HepG2 (cell line): ENCODE data around the gene ABHD17A. TPM values are rescaled to one million over a fixed set of nuclear protein-coding genes. Genes with fewer than 3 reads are reported as not detected.

Experiments used
- CENPT ChIP-seq: sonication (generic); formaldehyde crosslinking; IDR thresholded peaks from 2 replicates; pipeline ENCODE4 v1.8.0; 2022; ENCODE audit warnings: low read depth, mild to moderate bottlenecking, moderate library complexity, missing genetic modification reagents
- DMAP1 ChIP-seq: IDR thresholded peaks from 2 replicates; pipeline ENCODE4 v1.6.1; 2016
- DNMT1 ChIP-seq: sonication (generic); formaldehyde crosslinking; IDR thresholded peaks from 2 replicates; pipeline ENCODE4 v1.5.1; 2020; ENCODE audit warnings: mild to moderate bottlenecking, missing genetic modification reagents
- KDM2A ChIP-seq: sonication (generic); formaldehyde crosslinking; IDR thresholded peaks from 2 replicates; pipeline ENCODE4 v1.4.0; 2020; ENCODE audit warnings: low read depth, missing genetic modification reagents, borderline replicate concordance
- NR2F2 ChIP-seq: IDR thresholded peaks from 2 replicates; pipeline ENCODE4 v1.6.1; 2012; ENCODE audit warnings: low read depth, inconsistent platforms, borderline replicate concordance
- PATZ1 ChIP-seq: sonication (generic); formaldehyde crosslinking; IDR thresholded peaks from 2 replicates; pipeline ENCODE4 v1.4.0; 2020; ENCODE audit warnings: missing genetic modification reagents
- SAP130 ChIP-seq: IDR thresholded peaks from 2 replicates; pipeline ENCODE4 v1.6.1; 2016; ENCODE audit warnings: low read depth
- STAG1 ChIP-seq: sonication (generic); formaldehyde crosslinking; IDR thresholded peaks from 2 replicates; pipeline ENCODE4 v1.4.0; 2020; ENCODE audit warnings: missing genetic modification reagents
- TEAD2 ChIP-seq: sonication (generic); formaldehyde crosslinking; IDR thresholded peaks from 2 replicates; pipeline ENCODE4 v1.9.0; 2021; ENCODE audit warnings: missing genetic modification reagents
- TOE1 ChIP-seq: sonication (generic); formaldehyde crosslinking; IDR thresholded peaks from 2 replicates; pipeline ENCODE4 v1.4.0; 2020; ENCODE audit warnings: mild to moderate bottlenecking, missing genetic modification reagents
- ZBTB40 ChIP-seq, 2 experiments: fragments of 450-650 bp in 1 of 2; sonication (generic) in 1 of 2; formaldehyde crosslinking in 1 of 2; IDR thresholded peaks; 2 replicates each; pipeline versions ENCODE4 v1.6.1 to v1.8.0; 2016 to 2022; ENCODE audit warnings: antibody characterized with exemption in 1 of 2, mild to moderate bottlenecking in 1 of 2, missing genetic modification reagents in 1 of 2
- ZMYM4 ChIP-seq: sonication (generic); formaldehyde crosslinking; IDR thresholded peaks from 2 replicates; pipeline ENCODE4 v1.8.1; 2023; ENCODE audit warnings: mild to moderate bottlenecking, missing genetic modification reagents
- ZNF747 ChIP-seq: sonication (generic); formaldehyde crosslinking; IDR thresholded peaks from 2 replicates; pipeline ENCODE4 v1.8.1; 2023; ENCODE audit warnings: missing genetic modification reagents, mild to moderate bottlenecking, borderline replicate concordance
- ZNF770 ChIP-seq: sonication (generic); formaldehyde crosslinking; IDR thresholded peaks from 2 replicates; pipeline ENCODE4 v1.5.0; 2020; ENCODE audit warnings: mild to moderate bottlenecking, missing genetic modification reagents
- ZNF776 ChIP-seq: sonication (generic); formaldehyde crosslinking; IDR thresholded peaks from 2 replicates; pipeline ENCODE4 v1.4.0; 2020; ENCODE audit warnings: mild to moderate bottlenecking, missing genetic modification reagents
- ZSCAN30 ChIP-seq: sonication (generic); formaldehyde crosslinking; IDR thresholded peaks from 2 replicates; pipeline ENCODE4 v1.5.0; 2020; ENCODE audit warnings: mild to moderate bottlenecking, missing genetic modification reagents
- polyA plus RNA-seq, 8 experiments: library from polyadenylated mRNA; depleted of rRNA in 3 of 8; stranded (reverse) in 7 of 8; unstranded in 1 of 8; fragments of >200 nt; fragmentation: Illumina TruSeq in 4 of 8; extraction: Trizol in 4 of 8; gene quantifications; 2 replicates each; pipeline versions ENCODE4 v1.2.1 to v1.2.3, GENCODE V29; 2011 to 2016; ENCODE audit warnings: low read depth in 4 of 8, missing spikeins in 1 of 8, mixed read lengths in 1 of 8; ENCODE audit not compliant: insufficient read depth in 1 of 8
- total RNA-seq, 5 experiments: library from RNA; depleted of rRNA; stranded (reverse); fragments of >200 nt; fragmentation: Illumina TruSeq; extraction: Trizol; gene quantifications; 2 replicates each; pipeline ENCODE4 v1.2.3, GENCODE V29; 2016; ENCODE audit warnings: low read depth in 1 of 5

The ABHD17A gene
- total and polyA plus RNA-seq, 2 of the 13 experiments (the other 11 are each of a cell fraction or from before 2014, with no cell fraction given) = 27.7 to 40.8 TPM

GRCh38 chr19:1907563-1908363 is 22.5 kb upstream of the ABHD17A start (continued):
- no peak for TF ChIP-seq ZBTB40 (IDR thresholded peaks at IDR 0.05)
- 0 out of 2 replicates have a peak, but pooled peaks have one; percentile 26 for TF ChIP-seq ZBTB40 (CRISPR knock-in tag; IDR thresholded peaks at IDR 0.05)
- peak; percentile 81; the same call in 1 of the 2 replicates for TF ChIP-seq ZNF747
- 0 out of 2 replicates have a peak, but pooled peaks have one; percentile 47 for TF ChIP-seq CENPT (CRISPR knock-in tag)
- no peak for TF ChIP-seq ZSCAN30 (CRISPR knock-in tag)
- no peak for TF ChIP-seq TEAD2 (CRISPR knock-in tag)
- TF ChIP-seq ZMYM4 = peak; percentile 50; the same call in 1 of the 2 replicates
- peak; percentile 57; the same call in 1 of the 2 replicates for TF ChIP-seq PATZ1 (CRISPR knock-in tag)
- no peak for TF ChIP-seq TOE1 (CRISPR knock-in tag)
- TF ChIP-seq DMAP1 (CRISPR knock-in tag) = peak; percentile 59; the same call in 1 of the 2 replicates
- peak; percentile 68 for TF ChIP-seq SAP130
- no peak for TF ChIP-seq NR2F2
- TF ChIP-seq DNMT1 (CRISPR knock-in tag) = no peak
- TF ChIP-seq ZNF776 = 0 out of 2 replicates have a peak, but pooled peaks have one; percentile 52
- TF ChIP-seq KDM2A (CRISPR knock-in tag) = peak; percentile 56; the same call in 1 of the 2 replicates
- no peak for TF ChIP-seq STAG1 (CRISPR knock-in tag)
- peak; percentile 100 for TF ChIP-seq ZNF770
